VCaP (cell line): ENCODE results near the gene DDX31.
"Not testable (repeated sequence)": the region's sequence is repeated elsewhere in the genome, so short reads cannot be mapped to it uniquely, and the experiment has no call there.

Experiments used
- H3K27ac ChIP-seq: fragments of 450-650 bp; 2 replicates; pipeline ENCODE4 v1.5.1; 2017
- CTCF ChIP-seq: fragments of 450-650 bp; conservative IDR thresholded peaks from 2 replicates; pipeline ENCODE4 v1.5.1; 2017; ENCODE audit warnings: mild to moderate bottlenecking, moderate library complexity

The DDX31 gene

GRCh38 chr9:132669698-132670456, at the start of gene DDX31:
TSS of gene DDX31 (minus strand) at chr9:132669983. CDS start at chr9:132669934, 49 bp downstream.
- TF ChIP-seq CTCF, result no peak; the same call in 1 of the 2 replicates
- H3K27ac ChIP-seq, result peak within 1 kb of the TSS; percentile 99

- H3K27ac ChIP-seq, result peak overlapping the region; percentile 27; the same call in 1 of the 2 replicates
Observed at GRCh38 chr9:132718381-132718928, 48.7 kb upstream of the DDX31 start.

- 0 out of 2 replicates have a peak overlapping the region, but pooled peaks have one; percentile 27 for H3K27ac ChIP-seq
- TF ChIP-seq CTCF, result no peak
Observed at GRCh38 chr9:132717326-132717945, 47.7 kb upstream of the DDX31 start.

- TF ChIP-seq CTCF, result no peak
- H3K27ac ChIP-seq, result no peak overlapping the region
Observed at GRCh38 chr9:132716007-132716406, 46.2 kb upstream of the DDX31 start.

- H3K27ac ChIP-seq, result no peak overlapping the region
- TF ChIP-seq CTCF, result no peak
Observed at GRCh38 chr9:132712753-132713152, 43.0 kb upstream of the DDX31 start.

- no peak for TF ChIP-seq CTCF
- no peak overlapping the region for H3K27ac ChIP-seq
Observed at GRCh38 chr9:132711846-132712245, 42.1 kb upstream of the DDX31 start.

GRCh38 chr9:132711152-132711551, 41.4 kb upstream of the DDX31 start:
- H3K27ac ChIP-seq, result not testable (repeated sequence)

- H3K27ac ChIP-seq, result no peak overlapping the region
- TF ChIP-seq CTCF, result no peak
Observed at GRCh38 chr9:132710333-132710732, 40.5 kb upstream of the DDX31 start.
